ENCODE measurements around the gene TGFBR1.

GRCh38 chr9:99106044-99106375 lies 1.1 kb downstream of the TGFBR1 start:
- TF ChIP-seq EZH2 (IDR thresholded peaks at IDR 0.05; ENCODE audit: insufficient read depth, low read length) (no peak), CTCF (IDR thresholded peaks at IDR 0.05; ENCODE audit: insufficient read depth, low read depth, low read length) (no peak)
